Pancreas (tissue), 10 donors: ENCODE measurements around the gene MPI. TPM values are rescaled to one million over a fixed set of nuclear protein-coding genes. Genes with fewer than 3 reads are reported as not detected.

Experiments used
- ATAC-seq, 4 donors: fragments of 200-7000 bp; cut with Tn5 transposase; one replicate each; pipeline versions ENCODE4 v1.8.0 to v1.9.1; 2020; ENCODE audit warnings: mild to moderate bottlenecking in 4 of 4, moderate library complexity in 4 of 4
- DNase-seq, 6 donors: peaks; one replicate each; pipeline ENCODE4 v3.0.0-alpha.2; 2020
- FAIRE-seq: peaks from 2 replicates; lab custom pipeline; 2012; peaks lifted over from hg19 to GRCh38; lab: Jason Lieb, UNC
- H3K27ac ChIP-seq, 4 donors: fragments of 200-600 bp; sonication (generic); 1 replicate in 3 of 4; 2 replicates in 1 of 4; pipeline versions ENCODE4 v1.5.0 to v1.8.0; 2020
- H3K27me3 ChIP-seq, 4 donors: fragments of 200-600 bp; one replicate each; pipeline ENCODE4 v1.8.0; 2021
- H3K36me3 ChIP-seq, 3 donors: fragments of 200-600 bp; sonication (generic) in 1 of 3; one replicate each; pipeline versions ENCODE4 v1.5.0 to v1.8.0; 2020 to 2021
- H3K4me1 ChIP-seq, 3 donors: fragments of 200-600 bp; one replicate each; pipeline ENCODE4 v1.8.0; 2021
- H3K4me3 ChIP-seq, 4 donors: fragments of 200-600 bp; sonication (generic) in 2 of 4; one replicate each; pipeline versions ENCODE4 v1.5.0 to v1.8.0; 2020 to 2021
- H3K9me3 ChIP-seq, 4 donors: fragments of 200-600 bp; one replicate each; pipeline ENCODE4 v1.8.0; 2021
- WGBS, 2 donors: extraction: QIAGEN DNeasy Blood & Tissue Kit; methylation state at CpG; one replicate each; pipeline ENCODE4 v1.1.7; 2013; 5-methylcytosine and 5-hydroxymethylcytosine counted together
- intact Hi-C, 3 donors: fragments of 100-400 bp; cut with DNase I; formaldehyde crosslinking; loops; one replicate each; pipeline versions ENCODE4 v1.11.1 to v1.14.2; 2022
- polyA plus RNA-seq, 2 donors: library from polyadenylated mRNA; stranded (reverse); fragments of 200-250 nt; gene quantifications; one replicate each; pipeline ENCODE4 v1.2.3, GENCODE V29; 2013
- total RNA-seq, 6 donors: library from RNA; stranded (reverse); fragmentation: NEBNext Ultra II Directional in 4 of 6; extraction: Animal tissue kit (Norgen Biotek cat#: 25700) in 4 of 6; gene quantifications; one replicate each; pipeline versions ENCODE4 v1.2.1 to v1.2.4, GENCODE V29; 2021 to 2023
- TF ChIP-seq, protein P1 (sequence below), 4 donors: fragments of 200-600 bp; sonication (generic) in 3 of 4; IDR thresholded peaks; one replicate each; pipeline versions ENCODE4 v1.5.0 to v1.8.0; 2021; ENCODE audit warnings: antibody characterized with exemption in 4 of 4
- donor health status: healthy with polysubstance abuse.
- donor health status: DM: no; HTN: no; CAD: no; lungs with moderate emphysema.
- donor health status: DM: no; HTN: no; CAD: no.
- donor health status: control.
- donor health status: control.
- donor health status: Bipolar disorder and iron deficiency.
- donor health status: DM: yes; HTN: yes; CAD: no.
- donor health status: DM: no; HTN: no; CAD: no.
- donor health status: DM: no; HTN: no; CAD: no.
- donor health status: DM: yes; HTN: yes; CAD: no.

The MPI gene
- total and polyA plus RNA-seq, 8 donors: 14.5 to 23.2 (median 21.8) TPM

DNA sequence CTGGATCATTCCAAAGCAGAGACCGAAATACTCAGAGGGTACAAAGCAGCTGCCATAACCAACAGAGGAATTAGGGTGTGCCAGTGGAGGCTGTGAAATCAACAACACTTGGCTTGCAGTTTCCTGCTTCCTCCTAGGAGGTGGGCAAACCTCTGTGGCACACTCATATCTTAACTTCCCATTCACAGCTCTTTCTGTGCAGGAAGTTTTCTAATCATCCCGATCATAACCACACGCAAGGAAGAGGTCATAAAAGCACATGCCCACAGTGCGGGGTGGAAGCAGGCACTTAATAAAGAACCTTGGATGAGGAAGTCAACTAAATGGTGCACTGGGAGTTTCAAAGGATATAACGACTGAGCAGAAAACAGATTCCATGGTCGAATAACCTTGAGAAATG lies 21.8 kb upstream of the MPI start:
- Histone ChIP-seq H3K36me3 (no peaks in the 10 kb centered on the region), H3K4me1 (peaks cover 24 to 56% (median 29%) of the 10 kb centered on the region in 3 donors), H3K4me3 (no peak overlapping the region), H3K27me3 (no peaks in the 10 kb centered on the region), H3K9me3 (no peaks in the 10 kb centered on the region), H3K27ac (peak overlapping the region in 2 of 4 donors; percentile 25 to 51)
- no peak for DNase-seq
- intact Hi-C loops: no loop called here
- no peak for FAIRE-seq
- WGBS, 2 donors: 70 to 76% methylated on average over 6 of the region's 6 CpGs
- TF ChIP-seq, protein P1, sequence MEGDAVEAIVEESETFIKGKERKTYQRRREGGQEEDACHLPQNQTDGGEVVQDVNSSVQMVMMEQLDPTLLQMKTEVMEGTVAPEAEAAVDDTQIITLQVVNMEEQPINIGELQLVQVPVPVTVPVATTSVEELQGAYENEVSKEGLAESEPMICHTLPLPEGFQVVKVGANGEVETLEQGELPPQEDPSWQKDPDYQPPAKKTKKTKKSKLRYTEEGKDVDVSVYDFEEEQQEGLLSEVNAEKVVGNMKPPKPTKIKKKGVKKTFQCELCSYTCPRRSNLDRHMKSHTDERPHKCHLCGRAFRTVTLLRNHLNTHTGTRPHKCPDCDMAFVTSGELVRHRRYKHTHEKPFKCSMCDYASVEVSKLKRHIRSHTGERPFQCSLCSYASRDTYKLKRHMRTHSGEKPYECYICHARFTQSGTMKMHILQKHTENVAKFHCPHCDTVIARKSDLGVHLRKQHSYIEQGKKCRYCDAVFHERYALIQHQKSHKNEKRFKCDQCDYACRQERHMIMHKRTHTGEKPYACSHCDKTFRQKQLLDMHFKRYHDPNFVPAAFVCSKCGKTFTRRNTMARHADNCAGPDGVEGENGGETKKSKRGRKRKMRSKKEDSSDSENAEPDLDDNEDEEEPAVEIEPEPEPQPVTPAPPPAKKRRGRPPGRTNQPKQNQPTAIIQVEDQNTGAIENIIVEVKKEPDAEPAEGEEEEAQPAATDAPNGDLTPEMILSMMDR (IDR thresholded peaks at IDR 0.05): no peak
- peak in 2 of 4 donors; percentile 3 to 11 for ATAC-seq

DNA sequence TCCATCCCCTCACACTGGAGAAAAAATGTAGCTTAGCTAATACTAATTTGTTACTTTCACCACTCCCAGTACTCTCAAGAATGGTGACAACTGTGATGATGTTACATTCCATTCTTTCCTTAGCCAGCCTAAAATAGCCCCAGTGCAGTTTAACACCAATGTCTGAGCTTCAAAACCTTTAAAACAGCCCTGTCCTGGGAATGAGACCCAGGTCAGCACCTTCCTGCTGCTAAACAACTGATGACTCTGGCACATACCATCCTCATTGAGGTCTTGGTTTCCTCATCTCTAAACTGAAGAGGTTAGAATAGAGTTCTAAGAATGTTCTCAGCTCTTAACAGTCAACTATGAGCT lies 20.5 kb upstream of the MPI start:
- no peak for DNase-seq
- Histone ChIP-seq H3K4me3 (no peak overlapping the region), H3K9me3 (no peaks in the 10 kb centered on the region), H3K36me3 (no peaks in the 10 kb centered on the region), H3K27ac (peak overlapping the region in 1 of 4 donors; percentile 30), H3K4me1 (peaks cover 24 to 56% (median 29%) of the 10 kb centered on the region in 3 donors), H3K27me3 (no peaks in the 10 kb centered on the region)
- intact Hi-C loops: no loop called here
- TF ChIP-seq, protein P1 (IDR thresholded peaks at IDR 0.05): no peak
- ATAC-seq: no peak
- no peak for FAIRE-seq

DNA sequence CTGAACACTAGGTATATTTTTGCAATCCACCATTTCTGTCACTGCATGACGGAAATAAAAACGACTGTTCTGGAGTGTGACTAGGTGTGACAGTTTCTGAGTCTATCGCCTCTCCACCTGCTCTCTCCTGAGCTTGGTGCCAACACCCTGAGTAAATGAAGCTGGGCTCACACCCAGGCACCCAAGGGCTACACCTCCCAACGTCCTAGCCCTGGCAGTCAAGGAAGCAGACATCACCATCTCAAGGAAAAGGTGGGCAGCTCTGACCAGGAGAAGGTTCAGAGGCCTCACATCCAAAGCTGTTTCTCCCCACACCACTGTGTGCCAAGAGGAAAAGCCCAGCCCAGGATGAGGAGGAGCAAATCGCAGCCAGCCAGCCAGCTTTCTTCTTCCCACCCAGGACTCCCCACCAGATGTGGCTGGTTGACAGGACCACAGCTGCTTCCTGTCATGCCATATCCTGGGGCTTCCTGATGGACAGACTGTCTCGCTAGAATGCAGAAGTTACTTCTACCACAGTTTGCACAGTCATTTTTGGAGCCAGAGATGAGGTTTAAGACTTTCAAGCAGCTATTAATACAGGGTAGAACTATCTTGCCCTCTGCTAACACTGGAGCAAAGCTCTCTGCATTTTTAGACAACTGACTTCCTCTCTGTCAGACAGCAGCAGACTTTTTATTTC lies 20.0 kb upstream of the MPI start:
- Histone ChIP-seq H3K36me3 (no peaks in the 10 kb centered on the region), H3K9me3 (no peaks in the 10 kb centered on the region), H3K27ac (peak overlapping the region in 2 of 4 donors; percentile 9 to 31), H3K4me3 (peak overlapping the region in 1 of 4 donors; percentile 0), H3K4me1 (peaks cover 24 to 56% (median 29%) of the 10 kb centered on the region in 3 donors), H3K27me3 (no peaks in the 10 kb centered on the region)
- TF ChIP-seq, protein P1 (IDR thresholded peaks at IDR 0.05): no peak
- WGBS, 2 donors: 26 to 29% methylated on average over 6 of the region's 6 CpGs
- FAIRE-seq (no peak), DNase-seq (peak in 1 of 6 donors; percentile 66), ATAC-seq (peak in 2 of 4 donors; percentile 3 to 10)
- intact Hi-C loops: no loop called here

DNA sequence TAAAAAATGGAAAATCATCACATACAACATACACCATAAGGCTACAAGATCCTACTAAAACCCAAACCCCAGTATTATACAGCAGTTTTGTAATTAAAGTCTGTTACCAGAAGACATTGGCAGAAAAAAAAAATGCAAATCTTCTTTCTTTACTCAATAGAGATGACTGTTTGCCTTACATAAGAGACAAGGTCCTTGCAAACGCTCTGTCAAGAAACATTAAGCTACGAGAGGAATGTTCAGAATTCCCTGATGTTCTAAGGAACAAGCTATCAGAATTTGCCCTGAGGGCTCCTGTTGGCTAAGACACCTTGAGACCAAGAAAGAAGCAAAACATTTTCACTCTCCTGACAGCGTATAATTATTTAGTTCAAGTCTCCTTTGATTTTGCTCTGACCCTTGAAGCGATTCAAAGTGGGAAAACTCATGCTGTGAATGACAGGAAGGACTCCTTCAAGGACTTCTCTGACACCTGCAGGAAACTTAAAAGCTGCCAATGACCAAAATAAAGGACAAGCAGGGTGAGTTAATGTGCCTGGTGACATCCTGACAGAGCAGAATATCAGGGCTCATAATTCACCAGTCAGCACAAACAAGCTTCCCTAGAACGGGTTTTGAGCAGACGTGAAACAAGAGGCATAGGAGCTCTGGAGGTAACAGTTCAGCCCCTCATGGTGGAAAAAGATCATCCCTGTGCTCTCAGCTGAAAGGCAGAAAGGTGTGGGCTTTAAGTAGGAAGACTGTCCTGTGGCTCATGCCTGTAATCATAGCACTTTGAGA lies 19.2 kb upstream of the MPI start:
- FAIRE-seq: no peak
- H3K4me3 ChIP-seq: peak overlapping the region in 1 of 4 donors; percentile 0
- intact Hi-C loops: no loop called here
- peak overlapping the region in 2 of 4 donors; percentile 9 to 31 for H3K27ac ChIP-seq
- WGBS, 2 donors: 31 to 34% methylated on average over 6 of the region's 6 CpGs
- no peak for DNase-seq
- no peaks in the 10 kb centered on the region for H3K27me3 ChIP-seq
- H3K9me3 ChIP-seq: no peaks in the 10 kb centered on the region
- no peak for ATAC-seq
- peaks cover 24 to 56% (median 29%) of the 10 kb centered on the region in 3 donors for H3K4me1 ChIP-seq
- TF ChIP-seq, protein P1 (IDR thresholded peaks at IDR 0.05): no peak
- H3K36me3 ChIP-seq: no peaks in the 10 kb centered on the region
